Neural progenitor cell (in vitro differentiated cells): ENCODE measurements around the gene SYMPK. TPM values are rescaled to one million over a fixed set of nuclear protein-coding genes. Genes with fewer than 3 reads are reported as not detected.
"Not testable (repeated sequence)": the region's sequence is repeated elsewhere in the genome, so short reads cannot be mapped to it uniquely, and the experiment has no call there.

Source experiments
- DNase-seq: peaks from one replicate; pipeline ENCODE4 v3.0.0-alpha.2; 2016; ENCODE audit warnings: low spot score
- H2AFZ ChIP-seq: fragments of 200-600 bp; sonication (generic); replicated peaks from 2 replicates; pipeline ENCODE4 v1.6.1; 2016; ENCODE audit warnings: antibody characterized with exemption
- H3F3A ChIP-seq: fragments of 200-600 bp; sonication (generic); 2 replicates; pipeline ENCODE4 v1.6.1; 2016; ENCODE audit warnings: antibody characterized with exemption, low read depth
- H3K27ac ChIP-seq: fragments of 200-600 bp; sonication (generic); 2 replicates; pipeline ENCODE4 v1.5.1; 2016; ENCODE audit warnings: mild to moderate bottlenecking
- H3K27me3 ChIP-seq: fragments of 200-600 bp; sonication (generic); 2 replicates; pipeline ENCODE4 v1.6.1; 2016; ENCODE audit warnings: mild to moderate bottlenecking, moderate library complexity
- H3K36me3 ChIP-seq: fragments of 200-600 bp; sonication (generic); 2 replicates; pipeline ENCODE4 v1.5.1; 2016
- H3K4me1 ChIP-seq: fragments of 200-600 bp; sonication (generic); 2 replicates; pipeline ENCODE4 v1.6.1; 2016; ENCODE audit warnings: mixed run types
- H3K4me2 ChIP-seq: fragments of 200-600 bp; sonication (generic); 2 replicates; pipeline ENCODE4 v1.6.1; 2016
- H3K4me3 ChIP-seq: fragments of 200-600 bp; sonication (generic); 2 replicates; pipeline ENCODE4 v1.5.1; 2016
- H3K79me2 ChIP-seq: fragments of 200-600 bp; sonication (generic); 2 replicates; pipeline ENCODE4 v1.6.1; 2016; ENCODE audit warnings: low read depth
- H3K9ac ChIP-seq: fragments of 200-600 bp; sonication (generic); 2 replicates; pipeline ENCODE4 v1.6.1; 2016
- H3K9me3 ChIP-seq: fragments of 200-600 bp; sonication (generic); 2 replicates; pipeline ENCODE4 v1.5.1; 2016; ENCODE audit warnings: low read depth
- H4K20me1 ChIP-seq: fragments of 200-600 bp; sonication (generic); 2 replicates; pipeline ENCODE4 v1.6.1; 2016; ENCODE audit warnings: low read depth
- H3K27ac Mint-ChIP-seq: 3 replicates; pipeline ENCODE4 v1.8.0; 2021; ENCODE audit warnings: mixed read lengths
- H3K27me3 Mint-ChIP-seq: 2 replicates; pipeline ENCODE4 v1.8.0; 2022; ENCODE audit warnings: low read depth, mild to moderate bottlenecking, inconsistent platforms, moderate library complexity, mixed read lengths; ENCODE audit not compliant: insufficient read depth
- H3K36me3 Mint-ChIP-seq: 3 replicates; pipeline ENCODE4 v1.8.0; 2021; ENCODE audit warnings: mixed read lengths
- H3K4me1 Mint-ChIP-seq: 3 replicates; pipeline ENCODE4 v1.8.0; 2021; ENCODE audit warnings: mixed read lengths
- H3K4me3 Mint-ChIP-seq: 3 replicates; pipeline ENCODE4 v1.8.0; 2021; ENCODE audit warnings: mild to moderate bottlenecking, moderate library complexity, mixed read lengths
- H3K9me3 Mint-ChIP-seq: 3 replicates; pipeline ENCODE4 v1.8.0; 2020; ENCODE audit warnings: mixed read lengths
- EZH2 ChIP-seq: fragments of 200-600 bp; sonication (generic); IDR thresholded peaks from 2 replicates; pipeline ENCODE4 v1.6.1; 2017; ENCODE audit warnings: antibody characterized with exemption, mild to moderate bottlenecking, moderate library complexity
- EZH2phosphoT487 ChIP-seq: fragments of 200-600 bp; sonication (generic); IDR thresholded peaks from 2 replicates; pipeline ENCODE4 v1.6.1; 2017; ENCODE audit warnings: antibody characterized with exemption
- total RNA-seq: library from RNA; depleted of rRNA; stranded (reverse); fragments of >200 nt; gene quantifications from 2 replicates; pipeline ENCODE4 v1.2.3, GENCODE V29; 2015; ENCODE audit warnings: low replicate concordance
- TF ChIP-seq, protein P1 (sequence below): fragments of 200-600 bp; sonication (generic); IDR thresholded peaks from 2 replicates; pipeline ENCODE4 v1.5.1; 2017; ENCODE audit warnings: antibody characterized with exemption, mild to moderate bottlenecking

The SYMPK gene
- total RNA-seq, 1 donor from 2014 or later: 38.3 TPM

DNA sequence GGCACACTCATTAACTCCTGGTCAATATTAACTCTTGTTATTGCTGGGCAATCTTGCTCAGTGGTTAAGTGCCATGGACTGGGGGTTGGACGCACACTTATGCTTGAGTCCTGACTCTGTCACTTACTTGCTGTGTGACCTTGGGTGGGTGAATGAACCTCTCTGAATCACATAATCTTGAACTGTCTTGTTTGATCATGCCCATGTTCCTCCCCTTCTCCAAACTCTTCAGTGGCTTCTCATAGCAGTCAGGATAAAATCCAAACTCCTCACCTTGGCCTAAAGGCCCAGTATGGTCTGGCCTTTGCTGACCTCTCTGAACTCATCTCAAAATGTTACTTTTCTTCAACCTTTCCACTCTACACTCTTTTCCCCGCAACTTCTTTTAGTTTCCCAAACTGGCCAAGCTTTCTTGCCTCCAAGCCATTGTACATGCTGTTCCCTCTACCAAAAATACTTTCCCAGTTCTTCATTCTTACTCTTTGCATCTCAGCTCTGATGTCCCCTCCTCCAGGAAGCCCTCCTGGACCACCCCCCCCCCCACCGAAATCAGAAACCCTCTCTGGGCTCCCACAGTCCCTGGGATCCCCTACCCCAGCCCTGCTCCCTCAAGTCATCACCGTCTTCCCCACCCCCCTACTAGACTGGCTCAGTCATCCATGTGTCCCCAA lies 37.1 kb upstream of the SYMPK start:
- Mint-ChIP-seq H3K4me3 (peak overlapping the region; percentile 67), H3K4me1 (peaks cover 20% of the 10 kb centered on the region), H3K27me3 (peaks cover 9% of the 10 kb centered on the region), H3K27ac (no peak overlapping the region), H3K36me3 (peaks cover 22% of the 10 kb centered on the region), H3K9me3 (no peaks in the 10 kb centered on the region)
- H3K27ac ChIP-seq: no peak overlapping the region
- no peak overlapping the region for H3K4me2 ChIP-seq
- no peaks in the 10 kb centered on the region for H3K36me3 ChIP-seq
- DNase-seq: no peak
- no peaks in the 10 kb centered on the region for H3K9me3 ChIP-seq
- TF ChIP-seq, protein P1, sequence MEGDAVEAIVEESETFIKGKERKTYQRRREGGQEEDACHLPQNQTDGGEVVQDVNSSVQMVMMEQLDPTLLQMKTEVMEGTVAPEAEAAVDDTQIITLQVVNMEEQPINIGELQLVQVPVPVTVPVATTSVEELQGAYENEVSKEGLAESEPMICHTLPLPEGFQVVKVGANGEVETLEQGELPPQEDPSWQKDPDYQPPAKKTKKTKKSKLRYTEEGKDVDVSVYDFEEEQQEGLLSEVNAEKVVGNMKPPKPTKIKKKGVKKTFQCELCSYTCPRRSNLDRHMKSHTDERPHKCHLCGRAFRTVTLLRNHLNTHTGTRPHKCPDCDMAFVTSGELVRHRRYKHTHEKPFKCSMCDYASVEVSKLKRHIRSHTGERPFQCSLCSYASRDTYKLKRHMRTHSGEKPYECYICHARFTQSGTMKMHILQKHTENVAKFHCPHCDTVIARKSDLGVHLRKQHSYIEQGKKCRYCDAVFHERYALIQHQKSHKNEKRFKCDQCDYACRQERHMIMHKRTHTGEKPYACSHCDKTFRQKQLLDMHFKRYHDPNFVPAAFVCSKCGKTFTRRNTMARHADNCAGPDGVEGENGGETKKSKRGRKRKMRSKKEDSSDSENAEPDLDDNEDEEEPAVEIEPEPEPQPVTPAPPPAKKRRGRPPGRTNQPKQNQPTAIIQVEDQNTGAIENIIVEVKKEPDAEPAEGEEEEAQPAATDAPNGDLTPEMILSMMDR: no peak
- TF ChIP-seq EZH2: no peak
- H3K27me3 ChIP-seq: peaks cover 26% of the 10 kb centered on the region
- H3K79me2 ChIP-seq: no peaks in the 10 kb centered on the region
- peaks cover 27% of the 10 kb centered on the region for H3F3A ChIP-seq
- no peak overlapping the region for H2AFZ ChIP-seq
- H3K9ac ChIP-seq: no peak overlapping the region
- peaks cover 22% of the 10 kb centered on the region for H4K20me1 ChIP-seq
- no peak overlapping the region for H3K4me3 ChIP-seq
- H3K4me1 ChIP-seq: peaks cover 6% of the 10 kb centered on the region

DNA sequence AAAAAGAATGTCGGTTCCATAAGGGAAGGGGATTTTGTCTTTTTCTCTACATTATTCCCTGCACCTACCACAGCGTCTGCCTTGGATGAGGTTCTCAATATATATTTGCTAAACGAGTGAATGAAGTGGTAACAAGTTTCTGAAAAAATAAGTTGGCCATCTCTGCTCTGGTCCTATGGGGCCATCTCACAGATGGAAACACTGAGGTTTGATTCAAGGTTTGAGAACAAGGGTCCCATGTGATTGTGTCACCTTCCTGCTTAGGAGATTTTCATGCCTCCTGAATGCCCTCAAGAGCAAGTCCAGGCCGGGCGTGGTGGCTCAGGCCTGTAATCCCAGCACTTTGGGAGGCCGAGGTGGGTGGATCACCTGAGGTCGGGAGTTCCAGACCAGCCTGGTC lies 36.3 kb upstream of the SYMPK start:
- no peak overlapping the region for H3K9ac ChIP-seq
- no peak overlapping the region for H3K4me3 Mint-ChIP-seq

DNA sequence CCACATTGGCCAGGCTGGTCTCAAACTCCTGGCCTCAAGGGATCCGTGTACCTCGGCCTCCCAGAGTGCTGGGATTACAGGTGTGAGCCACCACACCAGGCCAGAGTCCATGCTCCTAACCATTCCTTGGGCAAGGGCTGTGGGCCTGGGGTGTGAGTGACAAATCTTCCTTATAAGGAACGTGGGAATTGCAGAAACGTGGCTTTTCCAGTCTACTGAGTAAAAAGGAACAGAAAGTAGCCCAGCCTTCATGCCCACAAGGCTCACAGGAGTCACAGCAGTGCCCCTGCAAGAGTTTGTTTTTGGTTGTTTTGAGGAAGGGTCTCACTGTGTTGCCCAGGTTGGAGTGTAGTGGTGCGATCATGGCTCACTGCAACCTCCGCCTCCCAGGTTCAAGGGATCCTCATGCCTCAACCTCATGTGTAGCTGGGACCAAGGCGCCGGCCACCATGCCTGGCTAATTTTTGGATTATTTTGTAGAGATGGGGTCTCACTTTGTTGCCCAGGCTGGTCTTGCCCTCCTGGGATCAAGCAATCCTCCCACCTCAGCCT lies 34.4 kb upstream of the SYMPK start:
- Mint-ChIP-seq H3K9me3 (no peaks in the 10 kb centered on the region), H3K4me3 (no peak overlapping the region), H3K36me3 (peaks cover 22% of the 10 kb centered on the region), H3K4me1 (peaks cover 9% of the 10 kb centered on the region), H3K27me3 (peaks cover 7% of the 10 kb centered on the region), H3K27ac (no peak overlapping the region)
- H3K4me2 ChIP-seq: no peak overlapping the region
- H4K20me1 ChIP-seq: peaks cover 22% of the 10 kb centered on the region
- H3K4me3 ChIP-seq: no peak overlapping the region
- H3K9me3 ChIP-seq: no peaks in the 10 kb centered on the region
- no peak for TF ChIP-seq EZH2
- TF ChIP-seq, protein P1: no peak
- no peak for TF ChIP-seq EZH2phosphoT487
- no peak overlapping the region for H2AFZ ChIP-seq
- H3K79me2 ChIP-seq: no peaks in the 10 kb centered on the region
- H3K4me1 ChIP-seq: peaks cover 6% of the 10 kb centered on the region
- peaks cover 26% of the 10 kb centered on the region for H3K27me3 ChIP-seq
- H3K27ac ChIP-seq: no peak overlapping the region
- peaks cover 16% of the 10 kb centered on the region for H3F3A ChIP-seq
- no peak overlapping the region for H3K9ac ChIP-seq
- H3K36me3 ChIP-seq: no peaks in the 10 kb centered on the region
- no peak for DNase-seq

More for the DNA sequence above, 36.3 kb upstream of the SYMPK start:
- Histone ChIP-seq H3K36me3 (no peaks in the 10 kb centered on the region), H4K20me1 (peaks cover 22% of the 10 kb centered on the region), H3K27me3 (peaks cover 26% of the 10 kb centered on the region), H3K9me3 (no peaks in the 10 kb centered on the region), H3F3A (peaks cover 27% of the 10 kb centered on the region), H3K4me1 (peaks cover 6% of the 10 kb centered on the region), H3K4me2 (no peak overlapping the region), H3K4me3 (no peak overlapping the region), H2AFZ (no peak overlapping the region), H3K79me2 (no peaks in the 10 kb centered on the region), H3K27ac (no peak overlapping the region)
- Mint-ChIP-seq H3K36me3 (peaks cover 22% of the 10 kb centered on the region), H3K27me3 (peaks cover 9% of the 10 kb centered on the region), H3K27ac (no peak overlapping the region), H3K4me1 (peaks cover 20% of the 10 kb centered on the region), H3K9me3 (no peaks in the 10 kb centered on the region)
- no peak for TF ChIP-seq EZH2
- TF ChIP-seq, protein P1: no peak
- no peak for TF ChIP-seq EZH2phosphoT487
- no peak for DNase-seq

DNA sequence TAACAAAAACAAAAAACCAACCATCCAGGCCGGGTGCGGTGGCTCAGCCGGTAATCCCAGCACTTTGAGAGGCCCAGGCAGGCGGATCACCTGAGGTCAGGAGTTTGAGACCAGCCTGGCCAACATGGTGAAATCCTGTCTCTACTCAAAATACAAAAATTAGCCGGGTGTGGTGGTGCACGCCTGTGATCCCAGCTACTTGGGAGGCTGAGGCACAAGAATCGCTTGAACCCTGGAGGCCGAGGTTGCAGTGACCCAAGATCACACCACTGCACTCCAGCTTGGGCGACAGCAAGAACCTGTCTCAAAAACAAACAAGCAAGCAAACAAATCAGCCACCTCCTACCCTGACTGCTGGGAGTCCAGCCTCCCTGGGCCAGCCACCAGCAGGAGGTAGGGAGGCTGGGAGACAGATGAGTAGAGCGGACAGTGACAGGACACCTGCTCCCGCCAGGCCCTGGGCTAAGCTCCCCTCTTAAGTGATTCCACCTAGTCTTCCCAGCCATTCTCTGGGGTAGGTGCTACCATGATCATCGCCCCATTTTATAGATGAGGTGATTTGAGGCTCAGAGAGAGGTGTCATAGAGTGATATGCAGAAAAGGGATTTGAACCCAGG lies 33.1 kb upstream of the SYMPK start:
- H3K27ac ChIP-seq, H3K79me2 ChIP-seq, H3K4me1 ChIP-seq, H3K4me3 Mint-ChIP-seq, H3K9ac ChIP-seq, H3K9me3 ChIP-seq, H3K36me3 ChIP-seq, H2AFZ ChIP-seq, DNase-seq, H3K27me3 Mint-ChIP-seq, H3K27ac Mint-ChIP-seq, H3K4me3 ChIP-seq, H3K4me1 Mint-ChIP-seq, H3K9me3 Mint-ChIP-seq, H3K4me2 ChIP-seq: not testable (repeated sequence)
- Histone ChIP-seq H3K27me3 (peaks cover 14% of the 10 kb centered on the region), H4K20me1 (peaks cover 18% of the 10 kb centered on the region), H3F3A (peaks cover 13% of the 10 kb centered on the region)
- H3K36me3 Mint-ChIP-seq: peaks cover 22% of the 10 kb centered on the region
